C4-2B (cell line): ENCODE measurements around the gene CAST.

Source experiments
- H3K27ac ChIP-seq: fragments of 450-650 bp; 2 replicates; pipeline ENCODE4 v1.5.1; 2017
- ZFX ChIP-seq: fragments of 450-650 bp; IDR thresholded peaks from 2 replicates; pipeline ENCODE4 v1.6.1; 2017
- TF ChIP-seq, protein P1 (sequence below): fragments of 450-650 bp; conservative IDR thresholded peaks from 2 replicates; pipeline ENCODE4 v1.5.1; 2017; ENCODE audit warnings: mild to moderate bottlenecking

CAST gene

DNA sequence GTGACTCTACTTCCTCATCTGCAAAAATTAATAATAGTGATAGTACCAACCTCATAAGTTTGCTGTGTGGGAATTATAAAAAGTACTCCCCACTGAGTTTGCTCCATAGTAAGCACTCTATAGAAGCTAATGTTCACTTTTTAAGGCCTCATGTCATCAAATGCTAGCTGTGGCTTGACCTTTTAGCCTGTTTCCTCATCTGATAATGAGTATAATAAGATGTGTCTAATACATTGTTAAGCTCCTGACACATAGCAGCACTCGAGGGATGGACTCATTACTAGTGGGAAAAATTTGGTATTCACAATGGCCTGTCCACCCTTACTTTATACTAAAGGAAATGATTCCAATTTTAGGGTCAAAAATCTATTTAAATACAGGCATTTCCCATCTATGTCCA lies 26.1 kb upstream of the CAST start:
- no peak for TF ChIP-seq ZFX
- TF ChIP-seq, protein P1, sequence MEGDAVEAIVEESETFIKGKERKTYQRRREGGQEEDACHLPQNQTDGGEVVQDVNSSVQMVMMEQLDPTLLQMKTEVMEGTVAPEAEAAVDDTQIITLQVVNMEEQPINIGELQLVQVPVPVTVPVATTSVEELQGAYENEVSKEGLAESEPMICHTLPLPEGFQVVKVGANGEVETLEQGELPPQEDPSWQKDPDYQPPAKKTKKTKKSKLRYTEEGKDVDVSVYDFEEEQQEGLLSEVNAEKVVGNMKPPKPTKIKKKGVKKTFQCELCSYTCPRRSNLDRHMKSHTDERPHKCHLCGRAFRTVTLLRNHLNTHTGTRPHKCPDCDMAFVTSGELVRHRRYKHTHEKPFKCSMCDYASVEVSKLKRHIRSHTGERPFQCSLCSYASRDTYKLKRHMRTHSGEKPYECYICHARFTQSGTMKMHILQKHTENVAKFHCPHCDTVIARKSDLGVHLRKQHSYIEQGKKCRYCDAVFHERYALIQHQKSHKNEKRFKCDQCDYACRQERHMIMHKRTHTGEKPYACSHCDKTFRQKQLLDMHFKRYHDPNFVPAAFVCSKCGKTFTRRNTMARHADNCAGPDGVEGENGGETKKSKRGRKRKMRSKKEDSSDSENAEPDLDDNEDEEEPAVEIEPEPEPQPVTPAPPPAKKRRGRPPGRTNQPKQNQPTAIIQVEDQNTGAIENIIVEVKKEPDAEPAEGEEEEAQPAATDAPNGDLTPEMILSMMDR: no peak
- H3K27ac ChIP-seq: no peak overlapping the region

DNA sequence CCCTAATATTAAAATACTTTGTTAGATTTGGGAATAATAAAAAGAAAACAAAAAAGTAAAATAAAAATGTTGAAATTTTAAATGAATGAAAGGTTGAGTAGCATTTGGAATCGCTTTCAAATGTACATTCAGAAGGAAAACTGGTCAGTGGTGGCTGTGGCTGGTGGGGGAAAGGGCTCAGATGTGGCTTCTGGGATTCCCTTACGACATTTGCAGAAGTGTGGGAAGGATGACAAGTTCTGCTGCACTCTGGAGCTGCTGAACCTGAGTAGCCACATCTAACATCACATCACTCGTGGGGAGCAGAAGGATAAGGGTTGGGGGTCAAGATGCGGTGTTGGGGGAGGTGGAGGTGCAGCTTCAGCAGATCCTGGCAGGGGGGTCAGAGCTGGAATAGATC lies 25.6 kb upstream of the CAST start:
- no peak overlapping the region for H3K27ac ChIP-seq
- no peak for TF ChIP-seq ZFX
- TF ChIP-seq, protein P1: no peak

DNA sequence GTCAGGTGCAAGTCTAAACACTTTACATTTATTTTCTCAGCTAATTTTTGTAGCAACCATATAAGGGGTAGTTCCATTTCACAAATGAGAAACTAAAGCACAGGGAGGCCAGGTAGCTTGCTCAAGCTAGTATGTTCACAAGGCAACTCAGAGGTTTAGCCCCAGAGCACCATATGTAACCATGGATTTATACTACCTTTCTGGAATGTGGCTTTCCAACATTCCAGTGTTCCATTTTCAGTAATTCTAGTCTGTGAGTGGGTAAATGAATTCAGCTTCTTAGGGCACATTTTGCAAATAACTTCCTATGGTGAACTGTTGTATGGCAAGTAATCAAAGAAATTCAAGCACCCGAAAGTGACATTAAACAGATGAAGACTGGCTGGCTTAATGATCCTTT lies 25.0 kb upstream of the CAST start:
- H3K27ac ChIP-seq: no peak overlapping the region
- TF ChIP-seq, protein P1: no peak
- no peak for TF ChIP-seq ZFX

DNA sequence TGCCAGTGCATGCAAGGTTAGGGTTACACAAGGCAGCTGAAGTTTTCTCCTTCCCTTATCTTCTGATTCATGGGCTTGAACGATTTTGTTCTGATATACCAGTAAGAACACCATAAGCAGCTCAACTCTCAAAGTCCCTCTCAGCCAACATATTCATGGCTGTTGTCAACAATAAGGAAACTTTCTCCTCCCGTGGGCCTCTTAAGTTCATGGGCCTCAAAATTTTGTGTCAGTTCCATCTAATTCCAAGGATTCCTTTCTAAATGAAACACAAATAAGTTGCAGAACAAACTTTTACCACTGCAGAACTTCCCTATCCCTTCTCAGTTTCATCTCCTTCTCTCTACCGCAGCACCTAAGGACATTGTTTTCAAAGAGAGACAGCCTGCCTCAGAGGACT lies 23.6 kb upstream of the CAST start:
- no peak overlapping the region for H3K27ac ChIP-seq
- no peak for TF ChIP-seq ZFX
- TF ChIP-seq, protein P1: no peak

DNA sequence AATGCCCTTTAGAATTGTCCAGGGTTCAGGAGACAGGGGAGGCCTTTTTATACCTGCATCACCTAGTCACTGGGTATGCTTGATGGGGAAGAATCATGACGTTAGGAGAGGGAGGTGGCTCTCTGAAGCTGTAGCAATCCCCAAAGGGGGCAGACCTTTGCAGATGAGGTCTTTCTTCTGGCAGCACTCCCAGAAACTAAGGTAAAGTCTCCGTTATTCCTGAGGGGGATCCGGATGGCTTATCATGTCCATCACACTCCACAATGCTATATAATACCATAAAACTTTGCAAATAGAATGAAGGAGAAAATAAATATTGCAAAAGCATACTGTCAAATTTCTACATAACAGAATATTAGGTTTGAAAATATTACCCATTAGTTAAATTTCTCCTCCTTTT lies 21.5 kb upstream of the CAST start:
- TF ChIP-seq ZFX: no peak
- TF ChIP-seq, protein P1: no peak

DNA sequence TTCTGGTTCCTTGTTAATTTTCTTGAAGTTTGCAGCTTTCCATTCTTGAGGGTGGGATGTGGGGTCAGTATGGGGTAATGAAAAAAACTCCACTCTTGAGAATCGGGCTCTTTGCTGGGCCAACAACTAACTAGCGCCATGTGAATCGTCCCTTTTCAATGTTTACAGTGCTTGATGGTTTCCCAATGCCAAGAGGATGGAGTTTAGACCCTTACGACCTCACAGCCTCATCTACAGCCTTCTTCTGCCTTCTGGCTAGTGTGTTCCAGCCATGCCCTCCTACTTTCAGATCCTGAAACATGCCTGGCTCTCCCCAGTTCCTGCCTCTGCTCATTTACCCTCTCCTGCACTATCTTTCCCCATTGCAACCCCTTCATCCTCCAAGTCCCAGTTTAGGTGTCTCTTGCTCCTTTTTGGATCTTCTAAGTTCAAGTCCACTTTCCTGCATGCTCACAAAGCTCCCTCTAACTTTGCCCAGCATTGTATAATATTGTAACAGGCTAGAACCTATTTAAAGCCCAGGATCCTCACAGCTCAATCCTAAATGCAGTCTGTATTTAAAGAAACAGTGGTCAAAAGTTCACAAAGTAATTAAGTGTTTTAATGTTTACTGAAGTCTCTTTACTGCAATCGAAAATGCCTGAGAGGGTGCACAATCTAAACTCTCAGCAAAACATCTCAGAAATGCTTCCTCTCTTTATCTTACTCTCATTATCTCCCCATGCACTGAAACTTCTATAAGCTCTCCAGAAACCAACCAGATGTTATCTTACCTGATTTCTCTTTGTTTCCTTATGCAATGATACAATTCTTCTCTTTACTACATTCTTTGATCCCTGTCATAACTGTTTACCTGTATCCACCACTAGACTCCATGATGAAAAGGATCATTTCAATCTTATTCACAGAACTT lies 20.6 kb upstream of the CAST start:
- no peak overlapping the region for H3K27ac ChIP-seq
- TF ChIP-seq ZFX: no peak
- TF ChIP-seq, protein P1: no peak

More for the DNA sequence above, 21.5 kb upstream of the CAST start:
- H3K27ac ChIP-seq: no peak overlapping the region

DNA sequence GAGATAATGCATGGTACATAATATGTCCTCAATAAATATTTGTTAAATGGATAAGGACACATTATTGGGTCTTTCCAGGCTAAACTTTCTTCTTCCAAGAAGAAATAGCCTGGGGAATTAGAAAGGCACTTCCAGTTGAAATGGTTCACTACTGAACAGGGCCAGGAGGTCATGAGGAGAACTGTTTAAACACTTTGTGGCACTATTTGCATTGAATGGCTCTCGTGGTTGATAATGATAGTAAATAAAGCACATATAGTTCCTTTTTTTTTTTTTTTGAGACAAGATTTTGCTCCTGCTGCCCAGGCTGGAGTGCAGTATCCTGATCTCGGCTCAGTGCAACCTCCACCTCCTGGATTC lies 19.9 kb upstream of the CAST start:
- no peak overlapping the region for H3K27ac ChIP-seq
- no peak for TF ChIP-seq ZFX
- TF ChIP-seq, protein P1: no peak
